Cardiac fibroblast (primary cell): ENCODE results near the gene RRAS.

Source experiments
- DNase-seq, 2 donors: peaks; one replicate each; pipeline versions ENCODE4 v3.0.0 to v3.0.0-alpha.2; 2010; ENCODE audit warnings: low read depth in 2 of 2
- H3K4me3 ChIP-seq, 2 donors: replicated peaks in 1 of 2; 1 replicate in 1 of 2; 2 replicates in 1 of 2; pipeline ENCODE4 v1.5.1; 2011; ENCODE audit warnings: low read depth in 2 of 2, low read length in 2 of 2, mild to moderate bottlenecking in 2 of 2, moderate library complexity in 1 of 2
- TF ChIP-seq, protein P1 (sequence below): IDR thresholded peaks from one replicate; pipeline ENCODE4 v1.5.1; 2011; ENCODE audit warnings: low read depth, mild to moderate bottlenecking, low read length, inconsistent platforms

Gene RRAS

DNA sequence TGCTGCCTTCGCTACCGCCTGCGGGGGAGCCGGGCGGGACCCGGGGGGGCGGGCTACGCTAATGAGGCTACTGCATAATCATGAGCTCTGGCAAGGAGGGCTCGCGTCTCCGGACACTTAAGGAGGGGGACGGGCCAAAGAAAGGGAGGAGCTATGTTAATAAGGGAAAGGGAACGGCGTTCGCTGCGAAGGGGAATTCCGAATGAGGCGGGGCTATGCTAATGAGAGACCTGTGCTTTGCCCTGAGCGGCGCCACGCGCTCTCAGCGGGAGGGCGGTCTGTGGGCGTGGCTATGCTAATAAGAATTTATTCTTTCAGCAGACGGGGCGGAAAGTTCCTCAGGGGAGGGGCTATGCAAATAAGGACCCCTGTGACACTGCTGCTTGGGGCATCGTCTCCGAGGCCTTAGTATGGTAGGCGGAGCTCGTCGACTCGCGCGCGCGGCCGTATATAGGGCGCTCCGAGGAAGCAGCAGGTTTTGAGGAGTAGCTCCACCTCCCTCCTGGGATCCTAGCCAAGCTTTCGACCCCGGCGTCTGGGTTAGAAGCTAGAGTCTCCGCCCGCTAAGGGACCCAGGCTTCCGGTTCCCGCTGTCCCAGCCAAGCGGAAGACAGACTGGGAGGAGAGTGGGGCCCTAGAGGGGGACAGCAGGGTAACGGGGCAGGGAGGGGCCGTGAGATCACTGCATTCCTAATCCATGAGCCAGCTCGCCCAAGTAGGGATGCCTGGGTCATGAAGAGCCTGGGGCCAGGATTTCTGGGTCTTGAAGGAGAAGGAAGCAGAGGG is at the start of gene RRAS:
RRAS (minus strand) TSS at position 31 of the 786 bp plus-strand sequence. CDS start 45 bp downstream, outside the sequence.
- TF ChIP-seq, protein P1, sequence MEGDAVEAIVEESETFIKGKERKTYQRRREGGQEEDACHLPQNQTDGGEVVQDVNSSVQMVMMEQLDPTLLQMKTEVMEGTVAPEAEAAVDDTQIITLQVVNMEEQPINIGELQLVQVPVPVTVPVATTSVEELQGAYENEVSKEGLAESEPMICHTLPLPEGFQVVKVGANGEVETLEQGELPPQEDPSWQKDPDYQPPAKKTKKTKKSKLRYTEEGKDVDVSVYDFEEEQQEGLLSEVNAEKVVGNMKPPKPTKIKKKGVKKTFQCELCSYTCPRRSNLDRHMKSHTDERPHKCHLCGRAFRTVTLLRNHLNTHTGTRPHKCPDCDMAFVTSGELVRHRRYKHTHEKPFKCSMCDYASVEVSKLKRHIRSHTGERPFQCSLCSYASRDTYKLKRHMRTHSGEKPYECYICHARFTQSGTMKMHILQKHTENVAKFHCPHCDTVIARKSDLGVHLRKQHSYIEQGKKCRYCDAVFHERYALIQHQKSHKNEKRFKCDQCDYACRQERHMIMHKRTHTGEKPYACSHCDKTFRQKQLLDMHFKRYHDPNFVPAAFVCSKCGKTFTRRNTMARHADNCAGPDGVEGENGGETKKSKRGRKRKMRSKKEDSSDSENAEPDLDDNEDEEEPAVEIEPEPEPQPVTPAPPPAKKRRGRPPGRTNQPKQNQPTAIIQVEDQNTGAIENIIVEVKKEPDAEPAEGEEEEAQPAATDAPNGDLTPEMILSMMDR = no peak
- H3K4me3 ChIP-seq = peak within 1 kb of the TSS; percentile 75 to 83
- DNase-seq = peak; percentile 100

DNA sequence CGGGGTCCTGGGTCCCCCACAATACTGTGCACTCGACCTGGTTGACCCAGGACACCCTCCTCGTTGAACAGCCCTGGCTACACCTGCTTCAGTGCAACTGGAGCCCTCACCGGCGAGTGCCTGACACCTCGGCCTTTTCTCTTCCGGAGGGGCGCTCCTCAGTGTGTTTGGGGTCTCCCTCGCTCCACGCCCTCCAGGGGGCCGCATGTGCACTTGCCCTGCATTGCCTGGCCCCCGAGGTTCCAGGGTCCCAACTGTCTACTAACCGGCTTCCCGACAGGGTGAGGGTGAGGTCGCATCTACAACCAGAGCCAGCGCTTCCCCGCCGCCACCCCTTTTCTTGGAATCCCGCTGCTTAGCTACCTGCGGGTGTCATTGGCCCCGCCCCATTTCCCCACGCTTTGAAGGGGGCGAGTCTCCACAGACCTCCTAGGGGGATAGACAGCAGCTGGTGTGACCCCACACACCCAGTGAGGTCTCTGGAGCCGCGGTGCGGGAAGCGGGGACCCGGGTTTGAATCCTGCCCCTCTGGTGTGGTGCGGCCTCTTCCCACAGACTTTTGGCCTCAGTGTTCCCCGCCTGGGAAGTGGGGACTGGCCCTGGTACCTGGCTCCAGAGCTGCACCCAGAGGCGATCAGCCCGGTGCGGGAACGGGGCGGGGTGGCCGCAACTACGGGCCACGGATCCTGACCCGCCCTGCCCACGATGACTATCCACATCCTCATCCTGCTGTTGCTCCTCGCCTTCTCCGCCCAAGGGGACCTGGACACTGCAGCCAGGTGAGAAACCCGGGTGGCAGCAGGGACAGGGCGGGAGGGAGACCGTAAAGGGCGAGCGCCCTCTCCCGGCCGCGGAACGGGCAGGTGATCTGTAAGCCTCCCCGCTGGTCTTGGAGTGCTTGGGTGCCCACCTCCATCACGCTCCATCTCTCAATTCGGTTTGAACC is 49.5 kb upstream of the RRAS start, which contains the start of gene ADM5:
ADM5 (plus strand) TSS at position 462 of the 946 bp plus-strand sequence; CDS start at position 706, 244 bp downstream.
- no peak for DNase-seq
- TF ChIP-seq, protein P1 = peak; percentile 50
- H3K4me3 ChIP-seq = peak within 1 kb of the TSS; percentile 47 to 53

DNA sequence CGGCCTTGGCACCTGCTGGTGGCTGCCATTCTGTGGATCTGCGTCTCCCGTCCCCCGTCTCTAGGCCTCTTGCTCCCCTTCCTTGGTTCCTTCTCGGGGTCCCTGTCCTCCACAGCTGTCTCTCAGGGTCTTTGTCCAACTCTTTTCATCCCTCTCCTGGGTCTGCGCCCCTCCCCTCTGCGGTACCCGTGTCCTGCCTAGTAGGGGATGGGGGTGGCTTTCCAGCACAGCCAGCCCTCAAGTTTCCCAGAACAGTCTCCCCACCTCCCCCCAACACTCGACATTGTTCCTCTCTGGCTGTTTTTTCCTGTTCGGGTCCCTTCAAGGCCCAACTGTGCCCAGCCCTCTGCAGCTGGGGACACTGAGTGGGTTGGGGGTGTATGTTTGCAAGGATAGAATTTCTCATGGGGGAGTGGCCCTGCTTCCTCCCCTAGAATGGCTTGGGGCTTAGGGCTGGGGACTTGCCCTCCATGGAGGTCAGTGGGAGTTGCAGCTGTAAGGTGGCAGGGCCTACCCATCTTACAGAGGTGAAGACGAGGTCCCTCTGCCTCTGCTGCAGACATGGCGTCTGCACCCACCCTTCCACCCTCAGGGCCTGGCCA is 48.7 kb upstream of the RRAS start:
- no peak overlapping the region for H3K4me3 ChIP-seq
- TF ChIP-seq, protein P1 = no peak
- no peak for DNase-seq

DNA sequence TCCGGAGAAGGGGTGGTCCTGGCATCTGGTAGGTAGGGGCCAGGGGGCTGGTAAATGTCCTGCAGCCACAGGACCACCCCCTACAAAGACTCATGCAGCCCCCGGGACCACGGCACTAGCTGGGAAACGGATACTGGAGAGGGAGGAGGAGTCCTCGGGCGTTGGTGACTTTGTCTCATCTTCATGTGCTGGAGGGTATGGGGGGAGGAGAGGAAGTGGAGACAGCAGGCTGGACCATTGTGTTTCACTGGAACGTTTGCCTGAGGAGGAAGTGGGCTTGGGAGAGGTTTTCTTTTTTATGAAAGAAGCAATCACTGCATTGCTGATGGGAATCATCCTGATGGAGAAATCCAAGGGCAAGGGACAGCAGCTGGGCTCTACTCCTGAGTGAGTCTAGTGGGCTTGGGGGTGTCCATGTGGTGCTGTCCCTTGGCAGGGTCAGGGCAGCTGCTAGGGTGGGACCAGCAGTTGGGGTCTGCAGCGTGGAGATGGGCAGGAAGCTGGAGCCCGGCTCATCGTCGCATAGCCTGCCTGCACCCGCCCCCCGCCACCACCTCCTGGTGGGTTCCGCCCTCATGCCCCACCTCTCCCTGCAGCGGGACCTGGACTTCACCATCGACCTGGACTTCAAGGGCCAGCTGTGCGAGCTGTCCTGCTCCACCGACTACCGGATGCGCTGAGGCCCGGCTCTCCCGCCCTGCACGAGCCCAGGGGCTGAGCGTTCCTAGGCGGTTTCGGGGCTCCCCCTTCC is 47.8 kb upstream of the RRAS start:
- TF ChIP-seq, protein P1 = no peak
- peak in 1 of 2 donors; percentile 51 for DNase-seq
- no peak overlapping the region for H3K4me3 ChIP-seq

DNA sequence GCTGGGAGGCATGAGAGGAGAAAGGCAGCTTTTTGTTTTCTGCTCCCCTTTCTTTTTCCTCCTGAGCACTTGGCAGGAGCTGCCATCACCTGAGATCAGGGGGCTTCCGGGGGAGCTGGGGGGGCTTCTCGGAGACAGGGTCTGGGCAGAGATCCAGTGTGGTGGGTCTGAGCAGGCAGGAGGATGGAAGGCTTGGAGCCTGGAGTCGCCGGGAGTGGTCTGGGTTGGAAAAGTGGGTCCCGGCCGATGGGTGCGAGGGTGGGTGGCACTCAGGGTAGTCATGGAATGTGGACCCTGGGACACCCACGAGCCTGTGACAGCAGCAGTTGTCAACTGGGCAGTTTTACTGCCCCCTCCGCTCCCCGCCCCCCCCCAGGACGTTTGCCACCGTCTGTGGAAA is 47.2 kb upstream of the RRAS start:
- TF ChIP-seq, protein P1 = no peak
- H3K4me3 ChIP-seq = no peak overlapping the region
- no peak for DNase-seq
